HCT116 (cell line): ENCODE results near the gene FLT3. TPM values are rescaled to one million over a fixed set of nuclear protein-coding genes. Genes with fewer than 3 reads are reported as not detected.

ENCODE experiments used
- ATAC-seq: fragments of 200-7000 bp; cut with Tn5 transposase; 2 replicates; pipeline ENCODE4 v1.9.1; 2020; ENCODE audit warnings: mild to moderate bottlenecking, moderate library complexity
- BruUV-seq: library from RNA; stranded (reverse); fragments of 400-500 nt; replicated peaks from 2 replicates; lab custom pipeline; 2021; lab: Mats Ljungman, UMichigan
- CTCF ChIA-PET: fragments of 300-600 bp; sonication (Branson Sonifier 250); formaldehyde crosslinking; loops from one replicate; lab custom pipeline; 2021; ENCODE audit warnings: antibody characterized with exemption; lab: Charles Lee
- POLR2A ChIA-PET: fragments of 300-600, 350-600 bp; sonication (Branson Sonifier 250); formaldehyde crosslinking; loops from one replicate; lab custom pipeline; 2021; ENCODE audit warnings: antibody characterized with exemption; lab: Charles Lee
- RAD21 ChIA-PET, 2 experiments: fragments of 300-600 bp; sonication (Branson Sonifier 250); formaldehyde crosslinking; loops; one replicate each; lab custom pipeline; 2023; ENCODE audit warnings: low total read pairs in 2 of 2; ENCODE audit not compliant: uncharacterized antibody in 2 of 2, unreplicated experiment in 2 of 2, low non-redundant PET in 1 of 2; lab: Charles Lee
- DNase-seq: peaks from one replicate; pipeline ENCODE4 v3.0.0-alpha.2; 2010; ENCODE audit warnings: low read depth, low spot score
- H2AFZ ChIP-seq: fragments of 200-600 bp; shearing (Covaris generic), sonication (generic); 2 replicates; pipeline ENCODE4 v1.6.1; 2017; ENCODE audit warnings: low read depth, mixed run types, mixed read lengths, antibody characterized with exemption, low read length; ENCODE audit not compliant: poor library complexity, severe bottlenecking
- H3K27ac ChIP-seq: 2 replicates; pipeline ENCODE4 v1.5.1; 2012; ENCODE audit warnings: low read depth, low read length
- H3K27me3 ChIP-seq: fragments of 200-600 bp; sonication (generic); 2 replicates; pipeline ENCODE4 v1.6.1; 2016; ENCODE audit warnings: mixed run types, low read length, mixed read lengths; ENCODE audit not compliant: insufficient read depth
- H3K36me3 ChIP-seq, 2 experiments: fragments of 200-500 bp in 1 of 2; fragments of 200-600 bp in 1 of 2; sonication (Bioruptor generic) in 1 of 2; sonication (generic) in 1 of 2; 2 replicates each; pipeline versions ENCODE4 v1.5.1 to v1.6.1; 2014 to 2016; ENCODE audit warnings: low read length in 2 of 2, inconsistent platforms in 1 of 2, mixed read lengths in 1 of 2, mixed run types in 1 of 2; ENCODE audit not compliant: insufficient read depth in 2 of 2, control insufficient read depth in 1 of 2
- H3K4me1 ChIP-seq, 2 experiments: fragments of 200-600 bp in 1 of 2; sonication (generic) in 1 of 2; 2 replicates each; pipeline versions ENCODE4 v1.5.1 to v1.6.1; 2012 to 2017; ENCODE audit warnings: low read length in 2 of 2, inconsistent platforms in 1 of 2, mild to moderate bottlenecking in 1 of 2, mixed read lengths in 1 of 2, mixed run types in 1 of 2, moderate library complexity in 1 of 2; ENCODE audit not compliant: insufficient read depth in 2 of 2, control insufficient read depth in 1 of 2
- H3K4me2 ChIP-seq: fragments of 200-600 bp; sonication (generic); 2 replicates; pipeline ENCODE4 v1.6.1; 2017; ENCODE audit warnings: mixed run types, low read length, mixed read lengths
- H3K4me3 ChIP-seq, 2 experiments: fragments of 200-600 bp in 1 of 2; sonication (generic) in 1 of 2; replicated peaks in 1 of 2; 2 replicates each; pipeline ENCODE4 v1.5.1; 2011 to 2016; ENCODE audit warnings: low read length in 2 of 2, control low read depth in 1 of 2, low read depth in 1 of 2, mild to moderate bottlenecking in 1 of 2, mixed read lengths in 1 of 2, mixed run types in 1 of 2
- H3K79me2 ChIP-seq: fragments of 200-600 bp; sonication (generic); 2 replicates; pipeline ENCODE4 v1.6.1; 2017; ENCODE audit warnings: mild to moderate bottlenecking, mixed run types, low read length, moderate library complexity, mixed read lengths; ENCODE audit not compliant: insufficient read depth
- H3K9ac ChIP-seq: fragments of 200-600 bp; sonication (generic); 2 replicates; pipeline ENCODE4 v1.6.1; 2016; ENCODE audit warnings: low read length, mixed read lengths
- H3K9me2 ChIP-seq: fragments of 200-600 bp; sonication (generic), shearing (Covaris generic); 2 replicates; pipeline ENCODE4 v1.6.1; 2017; ENCODE audit warnings: mixed run types, mild to moderate bottlenecking, moderate library complexity; ENCODE audit not compliant: insufficient read depth
- H3K9me3 ChIP-seq, 2 experiments: fragments of 200-500 bp in 1 of 2; fragments of 200-600 bp in 1 of 2; sonication (Bioruptor generic) in 1 of 2; sonication (generic) in 1 of 2; 2 replicates each; pipeline ENCODE4 v1.6.1; 2014 to 2017; ENCODE audit warnings: low read length in 2 of 2, mixed read lengths in 2 of 2, inconsistent platforms in 1 of 2, low read depth in 1 of 2, mild to moderate bottlenecking in 1 of 2, mixed run types in 1 of 2, moderate library complexity in 1 of 2; ENCODE audit not compliant: control insufficient read depth in 1 of 2, insufficient read depth in 1 of 2
- H4K20me1 ChIP-seq: fragments of 200-600 bp; sonication (generic), shearing (Covaris generic); 2 replicates; pipeline ENCODE4 v1.6.1; 2017; ENCODE audit warnings: mixed run types, mild to moderate bottlenecking, moderate library complexity; ENCODE audit not compliant: insufficient read depth
- ATF3 ChIP-seq: IDR thresholded peaks from 2 replicates; pipeline ENCODE4 v1.6.1; 2012
- CEBPB ChIP-seq: IDR thresholded peaks from 2 replicates; pipeline ENCODE4 v1.6.1; 2012; ENCODE audit warnings: low read depth
- CTCF ChIP-seq, 3 experiments: fragments of 200-600 bp in 1 of 3; sonication (generic) in 1 of 3; IDR thresholded peaks in 2 of 3; conservative IDR thresholded peaks in 1 of 3; 2 replicates each; pipeline ENCODE4 v1.5.1; 2012 to 2017; ENCODE audit warnings: low read depth in 2 of 3, low read length in 2 of 3, antibody characterized with exemption in 1 of 3, borderline replicate concordance in 1 of 3, control low read depth in 1 of 3, mild to moderate bottlenecking in 1 of 3, mixed read lengths in 1 of 3, mixed run types in 1 of 3, moderate library complexity in 1 of 3; ENCODE audit not compliant: insufficient read depth in 1 of 3
- EGR1 ChIP-seq: IDR thresholded peaks from 2 replicates; pipeline ENCODE4 v1.6.1; 2012; ENCODE audit warnings: low read depth
- ELF1 ChIP-seq: IDR thresholded peaks from 2 replicates; pipeline ENCODE4 v1.6.1; 2012; ENCODE audit warnings: low read depth, borderline replicate concordance
- EZH2phosphoT487 ChIP-seq: fragments of 200-600 bp; IDR thresholded peaks from 2 replicates; pipeline ENCODE4 v1.6.1; 2018; ENCODE audit warnings: antibody characterized with exemption, borderline replicate concordance
- FOSL1 ChIP-seq: IDR thresholded peaks from 2 replicates; pipeline ENCODE4 v1.6.1; 2012; ENCODE audit warnings: low read depth
- JUND ChIP-seq: IDR thresholded peaks from 2 replicates; pipeline ENCODE4 v1.6.1; 2012
- MAX ChIP-seq: IDR thresholded peaks from 2 replicates; pipeline ENCODE4 v1.6.1; 2012
- POLR2A ChIP-seq: IDR thresholded peaks from 2 replicates; pipeline ENCODE4 v1.7.0; 2011; ENCODE audit warnings: borderline replicate concordance; ENCODE audit not compliant: insufficient read depth, insufficient read length; ENCODE audit errors: extremely low read depth
- POLR2AphosphoS5 ChIP-seq: IDR thresholded peaks from 2 replicates; pipeline ENCODE4 v1.6.1; 2011; ENCODE audit warnings: mild to moderate bottlenecking, low read depth, low read length, moderate library complexity
- RAD21 ChIP-seq: IDR thresholded peaks from 2 replicates; pipeline ENCODE4 v1.6.1; 2012; ENCODE audit warnings: low read depth, mild to moderate bottlenecking
- SIN3A ChIP-seq: IDR thresholded peaks from 2 replicates; pipeline ENCODE4 v1.6.1; 2012; ENCODE audit warnings: low read depth
- SP1 ChIP-seq: IDR thresholded peaks from 2 replicates; pipeline ENCODE4 v1.6.1; 2012; ENCODE audit warnings: low read depth
- SRF ChIP-seq: IDR thresholded peaks from 2 replicates; pipeline ENCODE4 v1.6.1; 2012; ENCODE audit warnings: low read depth
- TCF7L2 ChIP-seq: IDR thresholded peaks from 2 replicates; pipeline ENCODE4 v1.7.0; 2011; ENCODE audit warnings: borderline replicate concordance, inconsistent platforms; ENCODE audit not compliant: insufficient read depth, insufficient read length; ENCODE audit errors: extremely low read depth
- YY1 ChIP-seq: IDR thresholded peaks from 2 replicates; pipeline ENCODE4 v1.6.1; 2011; ENCODE audit warnings: low read length, low read depth, moderate library complexity, mild to moderate bottlenecking; ENCODE audit not compliant: insufficient replicate concordance; ENCODE audit errors: extremely low read depth
- ZBTB33 ChIP-seq: IDR thresholded peaks from 2 replicates; pipeline ENCODE4 v1.6.1; 2011; ENCODE audit warnings: mild to moderate bottlenecking, low read length, moderate library complexity; ENCODE audit not compliant: insufficient replicate concordance; ENCODE audit errors: extremely low read depth
- ZFX ChIP-seq: fragments of 450-650 bp; IDR thresholded peaks from 2 replicates; pipeline ENCODE4 v1.6.1; 2017
- intact Hi-C: fragments of 100-400 bp; cut with micrococcal nuclease; formaldehyde crosslinking; loops from 2 replicates; pipeline ENCODE4 v1.10.0; 2022
- total RNA-seq: library from RNA; stranded (reverse); gene quantifications from one replicate; pipeline ENCODE4 v1.2.1, GENCODE V29; 2021; ENCODE audit not compliant: unreplicated experiment

FLT3 gene
- total RNA-seq, 1 experiment from 2014 or later = 0.17 TPM

GRCh38 chr13:28041501-28041900, 58.9 kb downstream of the FLT3 start:
- ChIA-PET POLR2A (no interaction called here), RAD21 (no interaction called here), CTCF (no interaction called here)
- no TSS peak for BruUV-seq
- no peaks in the 10 kb centered on the region for H3K27me3 ChIP-seq
- H4K20me1 ChIP-seq = no peaks in the 10 kb centered on the region
- no peaks in the 10 kb centered on the region for H3K79me2 ChIP-seq
- H3K9me3 ChIP-seq = no peaks in the 10 kb centered on the region
- H3K9ac ChIP-seq = no peak overlapping the region
- no peak overlapping the region for H2AFZ ChIP-seq
- TF ChIP-seq CEBPB = no peak
- no peak for TF ChIP-seq CTCF (IDR thresholded peaks at IDR 0.05 in 2 of 3, conservative IDR thresholded peaks at IDR 0.05 in 1 of 3; ENCODE audit: borderline replicate concordance in 1 of 3, insufficient read depth in 1 of 3, low read depth in 2 of 3, low read length in 2 of 3)
- no peak for TF ChIP-seq POLR2A
- TF ChIP-seq EZH2phosphoT487 = no peak
- no peak for TF ChIP-seq ZFX
- no peak for TF ChIP-seq FOSL1
- TF ChIP-seq MAX = no peak
- no peak for TF ChIP-seq EGR1
- TF ChIP-seq RAD21 = no peak
- TF ChIP-seq POLR2AphosphoS5 = no peak
- TF ChIP-seq ELF1 = no peak
- no peak for TF ChIP-seq ZBTB33
- TF ChIP-seq JUND = no peak
- no peak for TF ChIP-seq SP1
- TF ChIP-seq YY1 = no peak
- no peak for TF ChIP-seq SIN3A
- TF ChIP-seq SRF = no peak
- no peak for TF ChIP-seq ATF3
- TF ChIP-seq TCF7L2 = no peak
- H3K27ac ChIP-seq = no peak overlapping the region
- no peaks in the 10 kb centered on the region for H3K36me3 ChIP-seq
- intact Hi-C loops = no loop called here
- no peaks in the 10 kb centered on the region for H3K9me2 ChIP-seq
- no peak overlapping the region for H3K4me3 ChIP-seq
- H3K4me1 ChIP-seq = peaks cover 6 to 11% of the 10 kb centered on the region in 2 experiments; a peak in 3 of 4 replicates
- DNase-seq = no peak
- H3K4me2 ChIP-seq = no peak overlapping the region
- ATAC-seq = no peak
